ENCODE data around the gene STK32C. TPM values are rescaled to one million over a fixed set of nuclear protein-coding genes. Genes with fewer than 3 reads are reported as not detected.

STK32C gene
- total and polyA plus RNA-seq, 2 donors from 2014 or later: 11.6 to 14.4 TPM

GRCh38 chr10:132174237-132174636, 133.5 kb downstream of the STK32C start:
- H3K4me3 ChIP-seq (ENCODE audit: low read length in 3 of 3): no peak overlapping the region
- DNase-seq (no peak), FAIRE-seq (no peak)
- intact Hi-C loops (cut with DNase I): no loop called here
- H3K27me3 ChIP-seq (ENCODE audit: control insufficient read depth, insufficient read depth, low read length): no peaks in the 10 kb centered on the region
- TF ChIP-seq, protein P1, sequence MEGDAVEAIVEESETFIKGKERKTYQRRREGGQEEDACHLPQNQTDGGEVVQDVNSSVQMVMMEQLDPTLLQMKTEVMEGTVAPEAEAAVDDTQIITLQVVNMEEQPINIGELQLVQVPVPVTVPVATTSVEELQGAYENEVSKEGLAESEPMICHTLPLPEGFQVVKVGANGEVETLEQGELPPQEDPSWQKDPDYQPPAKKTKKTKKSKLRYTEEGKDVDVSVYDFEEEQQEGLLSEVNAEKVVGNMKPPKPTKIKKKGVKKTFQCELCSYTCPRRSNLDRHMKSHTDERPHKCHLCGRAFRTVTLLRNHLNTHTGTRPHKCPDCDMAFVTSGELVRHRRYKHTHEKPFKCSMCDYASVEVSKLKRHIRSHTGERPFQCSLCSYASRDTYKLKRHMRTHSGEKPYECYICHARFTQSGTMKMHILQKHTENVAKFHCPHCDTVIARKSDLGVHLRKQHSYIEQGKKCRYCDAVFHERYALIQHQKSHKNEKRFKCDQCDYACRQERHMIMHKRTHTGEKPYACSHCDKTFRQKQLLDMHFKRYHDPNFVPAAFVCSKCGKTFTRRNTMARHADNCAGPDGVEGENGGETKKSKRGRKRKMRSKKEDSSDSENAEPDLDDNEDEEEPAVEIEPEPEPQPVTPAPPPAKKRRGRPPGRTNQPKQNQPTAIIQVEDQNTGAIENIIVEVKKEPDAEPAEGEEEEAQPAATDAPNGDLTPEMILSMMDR (IDR thresholded peaks at IDR 0.05; ENCODE audit: borderline replicate concordance, extremely low read depth, insufficient read depth): no peak
- H3K9ac ChIP-seq (ENCODE audit: low read length in 3 of 3): no peak overlapping the region
- H3K36me3 ChIP-seq (ENCODE audit: control insufficient read depth in 2 of 3, insufficient read depth in 3 of 3, low read length in 3 of 3): no peaks in the 10 kb centered on the region
- H3K4me1 ChIP-seq (ENCODE audit: control insufficient read depth in 2 of 3, insufficient read depth in 2 of 3, low read depth in 1 of 3, low read length in 3 of 3): peaks cover 0 to 2% (median 0%) of the 10 kb centered on the region in 3 donors
- no peaks in the 10 kb centered on the region for H3K9me3 ChIP-seq (ENCODE audit: control insufficient read depth in 2 of 3, insufficient read depth in 1 of 3, low read length in 3 of 3)
- no peak overlapping the region for H3K27ac ChIP-seq (ENCODE audit: low read depth in 2 of 2, low read length in 2 of 2)

DNA sequence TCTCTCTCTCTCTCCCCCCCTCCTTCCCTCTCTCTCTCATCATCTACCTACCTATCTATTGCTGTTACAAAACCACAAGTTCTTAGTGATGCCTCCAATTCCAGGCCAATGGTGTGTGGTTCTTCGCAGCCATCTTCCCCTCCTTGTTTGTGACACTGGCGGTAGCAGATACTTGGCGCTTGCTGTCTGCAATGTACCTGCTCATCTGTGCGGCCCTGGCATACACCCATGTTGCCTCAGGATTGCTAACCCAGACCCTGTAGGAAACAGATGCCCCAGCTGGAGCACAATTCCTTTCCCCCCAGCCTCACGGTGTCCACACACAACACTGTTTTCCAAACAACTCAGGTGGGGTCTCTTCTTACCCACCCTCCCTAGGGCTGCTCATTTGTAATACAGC, 134.6 kb downstream of the STK32C start:
- DNase-seq: no peak

DNA sequence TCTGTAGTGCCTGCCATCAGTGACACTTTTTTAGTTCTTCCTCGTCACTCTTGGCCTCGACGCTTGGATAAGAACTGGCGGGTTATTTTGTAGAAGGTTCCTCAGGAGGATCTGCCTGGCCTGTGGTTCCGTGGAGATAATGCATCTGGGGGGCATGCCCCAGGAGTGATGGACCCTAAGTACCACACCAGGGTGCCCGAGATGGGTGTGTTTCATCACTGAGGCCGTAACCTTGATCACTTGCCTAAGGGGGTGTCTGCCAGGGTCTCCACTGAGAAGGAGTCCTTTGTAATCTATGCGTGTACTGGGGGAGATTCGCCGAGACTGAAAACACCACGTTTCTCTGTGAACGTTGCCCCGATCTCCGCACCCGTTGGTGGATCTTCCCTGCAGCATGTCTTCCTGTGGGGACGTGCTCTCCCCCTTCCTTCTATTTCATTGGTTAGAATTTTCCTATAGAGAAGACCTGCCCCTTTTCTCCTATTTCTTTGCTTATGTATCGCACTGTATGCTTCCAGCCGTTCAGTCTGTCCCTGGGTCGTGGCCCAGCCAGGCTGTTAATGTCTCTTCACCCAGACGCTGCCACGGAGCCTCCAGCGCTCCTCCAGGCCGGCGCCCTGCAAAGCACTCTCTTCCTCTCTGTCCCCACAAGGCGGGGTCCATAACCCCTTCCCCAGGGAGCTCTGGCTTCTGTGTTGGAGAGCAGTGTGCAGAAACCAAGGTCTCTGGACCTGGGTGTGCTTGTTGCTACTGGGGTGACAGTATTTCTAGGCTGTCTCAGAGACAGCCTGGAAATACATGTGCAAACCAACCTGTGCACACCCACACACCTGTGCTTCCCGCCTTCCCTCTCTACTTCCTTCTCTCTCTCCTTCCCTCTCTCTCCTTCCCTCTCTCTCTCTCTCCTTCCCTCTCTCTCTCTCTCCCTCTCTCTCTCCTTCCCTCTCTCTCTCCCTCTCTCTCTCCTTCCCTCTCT, 135.4 kb downstream of the STK32C start:
- DNase-seq (peak in 1 of 5 donors; percentile 19), FAIRE-seq (no peak)
- TF ChIP-seq, protein P1 (IDR thresholded peaks at IDR 0.05; ENCODE audit: borderline replicate concordance, extremely low read depth, insufficient read depth): no peak
- Histone ChIP-seq H3K4me1 (ENCODE audit: control insufficient read depth in 2 of 3, insufficient read depth in 2 of 3, low read depth in 1 of 3, low read length in 3 of 3) (peaks cover 0 to 2% (median 0%) of the 10 kb centered on the region in 3 donors), H3K9me3 (ENCODE audit: control insufficient read depth in 2 of 3, insufficient read depth in 1 of 3, low read length in 3 of 3) (no peaks in the 10 kb centered on the region), H3K4me3 (ENCODE audit: low read length in 3 of 3) (no peak overlapping the region), H3K36me3 (ENCODE audit: control insufficient read depth in 2 of 3, insufficient read depth in 3 of 3, low read length in 3 of 3) (no peaks in the 10 kb centered on the region), H3K27me3 (ENCODE audit: control insufficient read depth, insufficient read depth, low read length) (no peaks in the 10 kb centered on the region), H3K9ac (ENCODE audit: low read length in 3 of 3) (no peak overlapping the region), H3K27ac (ENCODE audit: low read depth in 2 of 2, low read length in 2 of 2) (no peak overlapping the region)
- intact Hi-C loops (cut with DNase I): no loop called here

More for the DNA sequence above, 134.6 kb downstream of the STK32C start:
- no peaks in the 10 kb centered on the region for H3K27me3 ChIP-seq (ENCODE audit: control insufficient read depth, insufficient read depth, low read length)
- no peak overlapping the region for H3K27ac ChIP-seq (ENCODE audit: low read depth in 2 of 2, low read length in 2 of 2)
- H3K9me3 ChIP-seq (ENCODE audit: control insufficient read depth in 2 of 3, insufficient read depth in 1 of 3, low read length in 3 of 3): no peaks in the 10 kb centered on the region
- H3K36me3 ChIP-seq (ENCODE audit: control insufficient read depth in 2 of 3, insufficient read depth in 3 of 3, low read length in 3 of 3): no peaks in the 10 kb centered on the region
- H3K9ac ChIP-seq (ENCODE audit: low read length in 3 of 3): no peak overlapping the region
- TF ChIP-seq, protein P1 (IDR thresholded peaks at IDR 0.05; ENCODE audit: borderline replicate concordance, extremely low read depth, insufficient read depth): no peak
- no peak overlapping the region for H3K4me3 ChIP-seq (ENCODE audit: low read length in 3 of 3)
- FAIRE-seq: no peak
- intact Hi-C loops (cut with DNase I): no loop called here
- H3K4me1 ChIP-seq (ENCODE audit: control insufficient read depth in 2 of 3, insufficient read depth in 2 of 3, low read depth in 1 of 3, low read length in 3 of 3): peaks cover 0 to 2% (median 0%) of the 10 kb centered on the region in 3 donors
